ENCODE results near the gene TACC2.

Gene TACC2

GRCh38 chr10:122279725-122280141, 290.8 kb downstream of the TACC2 start:
- DNase-seq (ENCODE audit: insufficient read length, low spot score): no peak
- FAIRE-seq: no peak
- peak; percentile 45 for TF ChIP-seq CTCF (IDR thresholded peaks at IDR 0.05; ENCODE audit: insufficient read depth, missing control alignments)

GRCh38 chr10:122280156-122280555, 291.2 kb downstream of the TACC2 start:
- no peak for DNase-seq (ENCODE audit: insufficient read length, low spot score)
- no peak for TF ChIP-seq CTCF (IDR thresholded peaks at IDR 0.05; ENCODE audit: insufficient read depth, missing control alignments)
- FAIRE-seq: no peak

- no peak for TF ChIP-seq CTCF (IDR thresholded peaks at IDR 0.05; ENCODE audit: insufficient read depth, missing control alignments)
- FAIRE-seq (no peak), DNase-seq (ENCODE audit: insufficient read length, low spot score) (no peak)
These were observed 292.2 kb downstream of the TACC2 start for GRCh38 chr10:122281018-122281626.

GRCh38 chr10:122281751-122282150, 292.8 kb downstream of the TACC2 start:
- FAIRE-seq: no peak
- TF ChIP-seq CTCF (IDR thresholded peaks at IDR 0.05; ENCODE audit: insufficient read depth, missing control alignments): no peak

GRCh38 chr10:122282253-122282671, 293.3 kb downstream of the TACC2 start:
- DNase-seq (ENCODE audit: insufficient read length, low spot score): no peak
- no peak for TF ChIP-seq CTCF (IDR thresholded peaks at IDR 0.05; ENCODE audit: insufficient read depth, missing control alignments)
- FAIRE-seq: no peak

More at GRCh38 chr10:122281751-122282150, 292.8 kb downstream of the TACC2 start:
- no peak for DNase-seq (ENCODE audit: insufficient read length, low spot score)

GRCh38 chr10:122282909-122283308, 293.9 kb downstream of the TACC2 start:
- no peak for FAIRE-seq
- TF ChIP-seq CTCF (IDR thresholded peaks at IDR 0.05; ENCODE audit: insufficient read depth, missing control alignments): no peak

More at GRCh38 chr10:122282909-122283308, 293.9 kb downstream of the TACC2 start:
- no peak for DNase-seq (ENCODE audit: insufficient read length, low spot score)

All from D721Med (cell line).